ENCODE results near the gene KCNQ4. TPM values are rescaled to one million over a fixed set of nuclear protein-coding genes. Genes with fewer than 3 reads are reported as not detected.

KCNQ4 gene
- total RNA-seq, 1 experiment from 2014 or later = 1.4 TPM

- Histone ChIP-seq H3K27me3 (ENCODE audit: insufficient read depth, low read length) (no peaks in the 10 kb centered on the region; the same call in 1 of the 2 replicates), H4K5ac (ENCODE audit: insufficient read length, low read depth, low read length) (no peak overlapping the region), H4K8ac (replicated peaks; ENCODE audit: insufficient read length, low read depth, low read length) (no peak overlapping the region), H2BK5ac (ENCODE audit: insufficient read length, low read length) (no peak overlapping the region), H3K4me1 (ENCODE audit: insufficient read depth, low read length) (no peaks in the 10 kb centered on the region; the same call in 1 of the 2 replicates), H3K56ac (ENCODE audit: insufficient read length, low read depth, low read length) (no peak overlapping the region), H3K9ac (ENCODE audit: extremely low read depth, insufficient read length, low read length) (no peak overlapping the region), H2AK5ac (ENCODE audit: insufficient read length, low read length) (no peak overlapping the region), H3K9me3 (ENCODE audit: control insufficient read depth, low read depth, low read length) (no peaks in the 10 kb centered on the region), H3K4ac (ENCODE audit: low read depth, low read length) (no peak overlapping the region), H2BK20ac (ENCODE audit: low read depth, low read length, poor library complexity, severe bottlenecking) (no peak overlapping the region), H3T11ph (ENCODE audit: low read length) (no peak overlapping the region), H2BK15ac (ENCODE audit: low read depth, low read length) (no peak overlapping the region), H4K20me1 (ENCODE audit: control insufficient read depth, insufficient read depth, insufficient read length) (no peaks in the 10 kb centered on the region), H3K79me2 (ENCODE audit: insufficient read depth, low read length) (no peaks in the 10 kb centered on the region), H2BK12ac (ENCODE audit: insufficient read length, low read depth, low read length) (no peak overlapping the region), H2BK120ac (ENCODE audit: low read depth, low read length, poor library complexity, severe bottlenecking) (no peak overlapping the region), H3K23ac (ENCODE audit: insufficient read length, low read depth, low read length) (no peak overlapping the region), H4K91ac (ENCODE audit: insufficient read length, low read depth, low read length) (no peak overlapping the region), H3K79me1 (ENCODE audit: insufficient read depth, low read depth, low read length, poor library complexity, severe bottlenecking) (no peaks in the 10 kb centered on the region), H3K14ac (ENCODE audit: insufficient read depth, low read length) (no peak overlapping the region), H3K4me2 (ENCODE audit: insufficient read depth, insufficient read length, low read length) (no peak overlapping the region), H3K23me2 (ENCODE audit: insufficient read length, low read depth, low read length, poor library complexity, severe bottlenecking) (no peaks in the 10 kb centered on the region), H3K27ac (ENCODE audit: insufficient read length, low read depth, low read length) (no peak overlapping the region), H2AFZ (ENCODE audit: low read length) (no peak overlapping the region), H3K18ac (ENCODE audit: insufficient read length, low read depth, low read length) (no peak overlapping the region)
- WGBS (ENCODE audit: extremely low coverage, insufficient read length, low lambda C conversion rate) = no CpG with 5 or more reads among the region's 11 CpGs
- DNase-seq = no peak
- Mint-ChIP-seq H3K27me3 (ENCODE audit: low read depth) (peaks cover 11% of the 10 kb centered on the region), H3K4me1 (peaks cover 10 to 24% of the 10 kb centered on the region in 2 experiments), H3K27ac (peak overlapping the region in 2 of 3 experiments; percentile 50 to 70; a peak in 1 of 7 replicates), H3K9me3 (peaks cover 12 to 13% of the 10 kb centered on the region in 2 experiments; a peak in 4 of 5 replicates), H3K4me3 (no peak overlapping the region; a peak in 1 of 5 replicates), H3K36me3 (ENCODE audit: insufficient read depth in 1 of 3, low read depth in 3 of 3) (peaks cover 0 to 8% (median 0%) of the 10 kb centered on the region in 3 experiments; a peak in 3 of 7 replicates)
- no peak for TF ChIP-seq CTCF (conservative IDR thresholded peaks at IDR 0.05)
Measured at GRCh38 chr1:40879482-40880175, 96.0 kb downstream of the KCNQ4 start.
